ENCODE data around the gene PRRX2.

DNA sequence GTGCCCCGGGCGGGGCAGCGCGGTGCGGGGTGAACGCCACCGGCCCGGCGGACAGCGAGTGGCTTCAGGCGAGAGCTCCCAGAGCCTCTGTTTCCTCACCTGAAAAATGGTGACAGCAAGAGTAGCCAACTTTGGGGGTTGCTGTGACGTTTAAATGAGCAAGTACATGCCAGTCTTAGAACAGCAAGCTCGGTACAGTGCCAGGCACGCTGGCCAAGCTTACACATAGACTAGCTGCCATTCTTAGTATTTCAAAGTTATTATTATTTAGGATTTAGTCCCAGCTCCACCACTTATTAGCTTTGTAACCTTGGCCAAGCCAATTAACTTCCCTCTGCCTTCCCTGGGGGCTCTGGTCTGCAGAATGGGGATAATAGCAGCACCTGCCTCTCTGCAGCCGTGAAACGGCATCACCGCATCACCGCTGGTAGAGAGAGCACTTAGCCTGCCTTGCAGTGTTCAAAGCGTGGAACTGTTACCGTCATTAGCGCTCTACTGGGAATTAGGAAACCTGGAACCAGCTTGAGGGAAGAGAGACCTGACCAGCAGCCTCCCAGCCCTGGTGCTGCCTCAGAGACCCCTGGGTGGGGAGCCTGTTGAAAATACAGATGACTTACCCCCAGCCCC is 44.7 kb upstream of the PRRX2 start, which contains the start of gene C9orf50:
- TF ChIP-seq FOXA1 (IDR thresholded peaks at IDR 0.05) = no peak
- no peak for TF ChIP-seq CTBP1 (IDR thresholded peaks at IDR 0.05; ENCODE audit: borderline replicate concordance)
- TF ChIP-seq ZNF384 (IDR thresholded peaks at IDR 0.05) = no peak
- TF ChIP-seq HDGF (IDR thresholded peaks at IDR 0.05; ENCODE audit: borderline replicate concordance) = no peak
- no peak for TF ChIP-seq L3MBTL2 (conservative IDR thresholded peaks at IDR 0.05)
- no peak for TF ChIP-seq SUZ12 (IDR thresholded peaks at IDR 0.05)
